ENCODE results near the gene DTWD2.
"Not testable (repeated sequence)": the region's sequence is repeated elsewhere in the genome, so short reads cannot be mapped to it uniquely, and the experiment has no call there.

DNA sequence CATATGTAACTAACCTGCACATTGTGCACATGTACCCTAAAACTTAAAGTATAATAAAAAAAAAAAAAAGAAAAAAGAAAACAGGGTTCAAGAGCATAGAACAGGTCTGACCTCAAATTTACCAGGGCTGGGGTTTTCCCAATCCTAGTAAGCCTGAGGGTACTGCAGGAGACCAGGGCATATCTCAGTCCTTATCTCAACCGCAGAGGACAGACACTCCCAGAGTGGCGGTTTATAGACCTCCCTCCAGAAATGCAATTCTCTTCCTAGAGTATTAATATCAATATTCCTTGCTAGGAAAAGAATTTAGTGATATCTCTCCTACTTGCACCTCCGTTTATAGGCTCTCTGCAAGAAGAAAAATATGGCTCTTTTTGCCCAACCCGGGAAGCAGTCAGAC lies 136.6 kb downstream of the DTWD2 start:
- TF ChIP-seq, protein P1, sequence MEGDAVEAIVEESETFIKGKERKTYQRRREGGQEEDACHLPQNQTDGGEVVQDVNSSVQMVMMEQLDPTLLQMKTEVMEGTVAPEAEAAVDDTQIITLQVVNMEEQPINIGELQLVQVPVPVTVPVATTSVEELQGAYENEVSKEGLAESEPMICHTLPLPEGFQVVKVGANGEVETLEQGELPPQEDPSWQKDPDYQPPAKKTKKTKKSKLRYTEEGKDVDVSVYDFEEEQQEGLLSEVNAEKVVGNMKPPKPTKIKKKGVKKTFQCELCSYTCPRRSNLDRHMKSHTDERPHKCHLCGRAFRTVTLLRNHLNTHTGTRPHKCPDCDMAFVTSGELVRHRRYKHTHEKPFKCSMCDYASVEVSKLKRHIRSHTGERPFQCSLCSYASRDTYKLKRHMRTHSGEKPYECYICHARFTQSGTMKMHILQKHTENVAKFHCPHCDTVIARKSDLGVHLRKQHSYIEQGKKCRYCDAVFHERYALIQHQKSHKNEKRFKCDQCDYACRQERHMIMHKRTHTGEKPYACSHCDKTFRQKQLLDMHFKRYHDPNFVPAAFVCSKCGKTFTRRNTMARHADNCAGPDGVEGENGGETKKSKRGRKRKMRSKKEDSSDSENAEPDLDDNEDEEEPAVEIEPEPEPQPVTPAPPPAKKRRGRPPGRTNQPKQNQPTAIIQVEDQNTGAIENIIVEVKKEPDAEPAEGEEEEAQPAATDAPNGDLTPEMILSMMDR (IDR thresholded peaks at IDR 0.05), result not testable (repeated sequence)
- TF ChIP-seq POLR2AphosphoS5 (IDR thresholded peaks at IDR 0.05; ENCODE audit: insufficient read depth in 1 of 2, low read depth in 1 of 2); POLR2A (IDR thresholded peaks at IDR 0.05): not testable (repeated sequence)

Data from vagina (tissue), 2 donors.